Ectodermal cell (in vitro differentiated cells): ENCODE results near the gene NQO2.
"Not testable (repeated sequence)": the region's sequence is repeated elsewhere in the genome, so short reads cannot be mapped to it uniquely, and the experiment has no call there.

Experiments used
- H3K27ac ChIP-seq: 2 replicates; pipeline ENCODE4 v1.7.0; 2013; ENCODE audit warnings: mild to moderate bottlenecking, low read depth, low read length; ENCODE audit not compliant: insufficient read depth, poor library complexity, severe bottlenecking
- H3K27me3 ChIP-seq: 2 replicates; pipeline ENCODE4 v1.7.0; 2013; ENCODE audit warnings: mild to moderate bottlenecking, low read length; ENCODE audit not compliant: insufficient read depth, control insufficient read depth, poor library complexity, severe bottlenecking
- H3K36me3 ChIP-seq: one replicate; pipeline ENCODE4 v1.7.0; 2013; ENCODE audit warnings: low read length; ENCODE audit not compliant: control insufficient read depth, insufficient read depth
- H3K4me1 ChIP-seq: one replicate; pipeline ENCODE4 v1.7.0; 2013; ENCODE audit warnings: low read length; ENCODE audit not compliant: control insufficient read depth, insufficient read depth
- H3K4me3 ChIP-seq: 2 replicates; pipeline ENCODE4 v1.7.0; 2013; ENCODE audit warnings: low read depth, low read length, control low read depth; ENCODE audit not compliant: insufficient read depth
- H3K9me3 ChIP-seq: 2 replicates; pipeline ENCODE4 v1.7.0; 2013; ENCODE audit warnings: mild to moderate bottlenecking, low read length, moderate library complexity; ENCODE audit not compliant: control insufficient read depth
- WGBS, 2 experiments: methylation state at CpG; one replicate each; pipeline ENCODE4 v1.1.7; 2013; ENCODE audit warnings: missing lambda C conversion rate in 2 of 2; 5-methylcytosine and 5-hydroxymethylcytosine counted together

NQO2 gene

DNA sequence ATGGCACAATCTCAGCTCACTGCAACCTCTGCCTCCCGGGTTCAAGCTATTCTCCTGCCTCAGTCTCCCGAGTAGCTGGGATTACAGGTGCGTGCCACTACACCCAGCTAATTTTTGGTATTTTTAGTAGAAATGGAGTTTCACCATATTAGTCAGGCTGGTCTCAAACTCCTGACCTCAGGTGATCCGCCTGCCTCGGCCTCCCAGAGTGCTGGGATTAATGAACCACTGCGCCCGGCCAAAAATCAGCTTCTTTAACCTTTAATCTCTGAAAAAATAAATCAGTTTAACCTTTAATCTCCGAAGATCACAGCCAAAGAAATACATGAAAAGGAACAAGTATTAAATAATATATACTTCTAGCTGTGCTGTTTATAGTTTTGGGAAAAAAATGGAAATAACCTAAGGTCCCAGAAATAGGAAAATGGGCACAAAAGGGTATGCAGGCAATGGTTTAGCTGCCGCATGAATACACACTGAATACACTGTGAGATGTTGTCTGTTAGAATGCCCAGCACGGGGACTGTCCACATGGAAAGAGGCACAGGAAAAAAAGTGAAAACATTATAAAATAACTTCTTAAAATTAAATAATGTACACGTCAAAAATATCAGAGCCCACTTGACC lies 1.6 kb downstream of the NQO2 start:
- no peaks in the 10 kb centered on the region for H3K9me3 ChIP-seq
- peaks cover 8% of the 10 kb centered on the region for H3K4me1 ChIP-seq
- H3K4me3 ChIP-seq, result no peak overlapping the region
- no peaks in the 10 kb centered on the region for H3K36me3 ChIP-seq
- 90 to 93% methylated on average over 9 to 10 of the region's 11 CpGs for WGBS, 2 experiments
- H3K27me3 ChIP-seq, result peaks cover 13% of the 10 kb centered on the region
- H3K27ac ChIP-seq, result no peak overlapping the region

DNA sequence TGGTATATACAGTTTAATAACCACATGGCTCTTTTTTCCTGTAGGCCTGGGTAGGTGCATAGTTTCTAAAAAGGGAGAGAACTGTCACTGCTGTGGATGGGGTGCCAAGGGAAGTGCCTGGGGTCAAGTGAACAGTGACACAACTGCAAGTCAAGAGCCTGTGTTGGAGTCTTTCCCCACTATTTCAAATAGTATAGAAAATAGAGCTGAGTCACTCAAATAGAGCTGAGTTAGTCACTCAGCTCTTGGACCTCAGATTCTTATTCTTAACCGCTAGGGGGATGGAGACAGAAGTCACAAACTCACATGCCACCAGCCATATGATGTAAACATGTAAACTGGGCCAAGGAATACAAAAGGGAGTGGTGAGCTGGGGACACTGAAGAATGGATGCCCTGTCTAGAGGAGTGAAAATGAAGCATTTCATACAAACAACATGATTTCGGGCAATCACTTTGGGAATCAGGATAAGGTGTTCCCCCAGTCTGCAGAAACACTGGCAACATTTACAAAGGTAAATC lies 2.1 kb downstream of the NQO2 start:
- Histone ChIP-seq H3K9me3 (no peaks in the 10 kb centered on the region), H3K27me3 (peaks cover 13% of the 10 kb centered on the region), H3K36me3 (no peaks in the 10 kb centered on the region), H3K4me3 (no peak overlapping the region), H3K27ac (no peak overlapping the region), H3K4me1 (peaks cover 8% of the 10 kb centered on the region)
- WGBS, 2 experiments, result 47 to 69% methylated on average over 2 of the region's 2 CpGs

DNA sequence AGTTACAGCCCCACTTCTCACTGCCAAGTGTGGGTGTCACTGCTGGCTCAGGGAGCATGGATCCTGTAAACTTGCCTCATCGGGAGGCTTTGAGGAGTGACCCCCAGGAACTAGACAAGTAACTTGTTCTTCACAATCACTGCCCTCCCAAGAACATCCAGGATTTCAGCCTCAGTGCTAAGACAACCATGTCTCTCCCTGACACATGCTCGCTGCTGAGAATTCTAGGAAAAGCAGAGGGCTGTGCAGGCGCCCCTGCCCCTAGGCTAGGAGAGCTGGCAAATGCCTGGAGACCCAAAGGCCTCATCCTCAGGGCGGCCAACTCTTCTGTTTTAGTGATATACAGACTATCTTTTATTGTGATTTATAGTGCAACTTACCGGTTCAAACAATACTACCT lies 3.5 kb downstream of the NQO2 start:
- not testable (repeated sequence) for H3K27ac ChIP-seq, H3K4me3 ChIP-seq, H3K9me3 ChIP-seq, H3K36me3 ChIP-seq
- H3K27me3 ChIP-seq, result peaks cover 13% of the 10 kb centered on the region
- WGBS, 2 experiments, result 90 to 100% methylated on average over 1 to 2 of the region's 5 CpGs
- peaks cover 14% of the 10 kb centered on the region for H3K4me1 ChIP-seq

DNA sequence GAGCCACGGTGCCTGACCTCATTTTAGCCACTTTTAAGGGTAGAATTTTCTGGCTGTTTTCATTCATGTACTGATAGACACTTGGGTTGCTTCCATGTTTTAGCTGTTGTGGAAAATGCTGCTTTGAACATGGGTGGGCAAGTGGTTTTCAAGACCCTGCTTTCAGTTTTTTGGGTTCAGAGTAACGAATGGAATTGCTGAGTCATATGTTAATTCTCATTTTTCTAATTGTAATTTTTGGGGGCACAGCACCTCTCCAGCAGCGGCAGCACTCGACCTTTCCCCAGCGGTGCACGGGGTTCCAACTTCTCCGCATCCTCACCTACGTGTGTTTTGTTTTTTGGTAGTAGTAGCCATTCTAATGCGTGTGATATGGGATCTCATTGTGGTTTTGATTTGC lies 5.4 kb downstream of the NQO2 start:
- no peaks in the 10 kb centered on the region for H3K36me3 ChIP-seq
- H3K4me1 ChIP-seq, result peaks cover 6% of the 10 kb centered on the region
- 89 to 94% methylated on average over 9 of the region's 9 CpGs for WGBS, 2 experiments
- no peaks in the 10 kb centered on the region for H3K9me3 ChIP-seq
- no peak overlapping the region for H3K4me3 ChIP-seq
- H3K27me3 ChIP-seq, result peaks cover 4% of the 10 kb centered on the region
- no peak overlapping the region for H3K27ac ChIP-seq

DNA sequence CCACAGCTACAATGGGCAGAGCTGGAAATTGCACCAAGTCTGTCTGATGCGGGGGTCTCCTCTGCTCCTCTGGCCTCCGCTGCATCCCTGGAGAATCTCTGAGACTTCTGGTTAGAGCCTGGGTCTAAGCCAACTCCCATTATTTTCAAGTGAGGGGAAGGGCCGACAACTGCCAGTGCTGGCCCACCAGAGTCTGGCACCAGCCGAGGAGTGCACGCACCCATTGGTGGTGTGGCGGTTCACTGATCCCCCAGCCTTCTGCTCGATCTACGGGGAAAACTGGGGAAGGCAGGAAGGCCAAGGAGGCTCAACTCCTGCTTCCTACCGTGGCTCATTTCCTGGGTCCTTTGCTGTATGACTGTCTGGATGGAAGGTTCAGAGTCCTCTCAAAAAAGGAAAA lies 6.2 kb downstream of the NQO2 start:
- no peak overlapping the region for H3K4me3 ChIP-seq
- no peak overlapping the region for H3K27ac ChIP-seq
- WGBS, 2 experiments, result 93 to 95% methylated on average over 9 of the region's 9 CpGs
- H3K9me3 ChIP-seq, result peaks cover under 1% of the 10 kb centered on the region
- H3K27me3 ChIP-seq, result no peaks in the 10 kb centered on the region
- H3K36me3 ChIP-seq, result peaks cover 7% of the 10 kb centered on the region
- H3K4me1 ChIP-seq, result peaks cover 6% of the 10 kb centered on the region

DNA sequence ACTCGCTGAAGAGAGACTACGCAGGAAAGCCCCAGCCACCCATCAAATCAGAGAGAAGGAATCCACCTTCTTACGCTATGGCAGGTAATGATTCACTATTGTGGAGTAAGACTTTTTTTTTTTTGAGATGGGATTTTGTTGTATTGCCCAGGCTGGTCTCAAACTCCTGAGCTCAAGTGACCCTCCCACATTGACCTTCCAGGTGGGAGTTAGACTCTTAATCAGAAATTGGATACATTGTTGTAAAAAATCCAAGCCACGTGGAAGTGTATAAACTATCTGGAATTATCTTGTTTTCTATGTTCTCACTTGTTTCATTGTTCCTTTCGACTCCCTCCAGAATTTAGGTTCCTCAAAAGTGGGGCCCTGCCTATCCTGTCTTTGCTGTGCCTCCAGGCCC lies 6.8 kb downstream of the NQO2 start:
- WGBS, 2 experiments, result 92 to 96% methylated on average over 4 to 5 of the region's 5 CpGs
- Histone ChIP-seq H3K27ac (no peak overlapping the region), H3K27me3 (no peaks in the 10 kb centered on the region), H3K36me3 (peaks cover 13% of the 10 kb centered on the region), H3K4me1 (peaks cover 6% of the 10 kb centered on the region), H3K4me3 (no peak overlapping the region), H3K9me3 (peaks cover 3% of the 10 kb centered on the region)

DNA sequence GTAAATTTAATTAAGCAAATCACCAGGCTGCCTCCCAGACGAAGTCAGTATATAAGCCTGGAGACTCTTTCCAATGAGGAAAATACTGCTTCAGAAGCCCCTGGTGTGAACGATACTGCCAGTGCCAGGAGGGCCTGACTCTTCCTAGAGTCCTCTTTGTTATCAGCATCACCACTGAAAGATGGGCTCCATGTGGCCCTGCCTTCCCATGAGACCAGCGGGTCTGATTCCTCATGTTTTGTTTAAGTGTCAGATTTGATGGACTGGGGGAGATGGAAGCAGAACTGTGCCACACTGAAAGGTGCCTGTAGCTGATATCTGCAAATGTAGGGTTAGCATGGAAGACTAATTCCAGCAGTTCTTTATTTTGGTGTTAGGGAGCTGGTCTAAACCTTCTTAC lies 7.9 kb downstream of the NQO2 start:
- WGBS, 2 experiments, result 47 to 64% methylated on average over 3 of the region's 3 CpGs
- Histone ChIP-seq H3K9me3 (peaks cover 3% of the 10 kb centered on the region), H3K27ac (peak overlapping the region; percentile 26), H3K4me3 (no peak overlapping the region), H3K36me3 (peaks cover 22% of the 10 kb centered on the region), H3K27me3 (no peaks in the 10 kb centered on the region), H3K4me1 (peaks cover 6% of the 10 kb centered on the region)

DNA sequence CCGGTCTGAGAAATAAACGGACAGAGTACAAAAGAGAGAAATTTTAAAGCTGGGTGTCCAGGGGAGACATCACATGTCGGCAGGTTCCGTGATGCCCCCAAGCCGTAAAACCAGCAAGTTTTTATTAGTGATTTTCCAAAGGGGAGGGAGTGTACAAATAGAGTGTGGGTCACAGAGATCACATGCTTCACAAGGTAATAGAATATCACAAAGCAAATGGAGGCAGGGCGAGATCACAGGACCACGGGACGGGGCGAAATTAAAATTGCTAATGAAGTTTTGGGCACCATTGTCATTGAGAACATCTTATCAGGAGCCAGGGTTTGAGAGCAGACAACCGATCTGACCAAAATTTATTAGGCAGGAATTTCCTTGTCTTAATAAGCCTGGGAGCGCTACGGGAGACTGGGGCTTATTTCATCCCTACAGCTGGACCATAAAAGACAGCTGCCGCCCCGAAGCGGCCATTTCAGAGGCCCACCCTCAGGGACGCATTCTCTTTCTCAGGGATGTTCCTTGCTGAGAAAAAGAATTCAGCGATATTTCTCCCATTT lies 9.1 kb downstream of the NQO2 start:
- H3K27ac ChIP-seq, H3K9me3 ChIP-seq, H3K27me3 ChIP-seq, H3K4me3 ChIP-seq, H3K4me1 ChIP-seq: not testable (repeated sequence)
- 57 to 63% methylated on average over 17 of the region's 17 CpGs for WGBS, 2 experiments
- peaks cover 24% of the 10 kb centered on the region for H3K36me3 ChIP-seq

DNA sequence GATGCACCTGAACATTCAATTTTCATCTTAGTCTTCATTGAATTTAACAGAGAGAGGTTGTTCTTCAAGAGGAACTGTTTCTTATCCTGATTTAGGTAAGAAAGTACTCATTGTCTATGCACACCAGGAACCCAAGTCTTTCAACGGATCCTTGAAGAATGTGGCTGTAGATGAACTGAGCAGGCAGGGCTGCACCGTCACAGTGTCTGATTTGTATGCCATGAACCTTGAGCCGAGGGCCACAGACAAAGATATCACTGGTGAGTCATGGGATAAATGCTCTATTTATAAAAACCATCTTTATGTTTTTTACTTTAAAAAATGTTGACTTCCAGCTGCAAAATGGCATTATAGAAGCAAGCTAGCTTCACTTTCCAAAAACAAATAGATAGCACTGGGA lies 10.2 kb downstream of the NQO2 start:
- H3K27ac ChIP-seq, result no peak overlapping the region
- peaks cover 24% of the 10 kb centered on the region for H3K36me3 ChIP-seq
- WGBS, 2 experiments, result 57 to 76% methylated on average over 3 of the region's 3 CpGs

DNA sequence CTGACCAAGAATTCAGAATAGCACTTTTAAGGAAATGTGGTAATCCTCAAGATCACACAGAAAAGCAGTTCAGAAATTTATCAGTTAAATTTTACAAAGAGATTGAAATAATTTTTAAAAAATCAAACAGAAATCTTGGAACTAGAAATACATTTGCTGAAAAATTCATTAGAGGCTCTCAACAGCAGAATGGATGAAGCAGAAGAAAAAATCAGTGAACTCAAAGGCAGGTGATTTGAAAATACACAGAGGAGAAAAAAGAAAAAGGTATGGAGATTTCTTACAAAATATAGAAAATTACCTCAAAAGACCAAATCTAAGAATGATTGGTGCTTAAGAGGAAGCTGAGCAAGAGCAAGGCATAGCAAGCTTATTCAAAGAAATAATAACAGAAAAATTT lies 11.5 kb downstream of the NQO2 start:
- Histone ChIP-seq H3K9me3 (peaks cover 3% of the 10 kb centered on the region), H3K27me3 (no peaks in the 10 kb centered on the region), H3K4me1 (peaks cover 6% of the 10 kb centered on the region), H3K36me3 (peaks cover 29% of the 10 kb centered on the region), H3K27ac (no peak overlapping the region), H3K4me3 (no peak overlapping the region)

More for the DNA sequence above, 10.2 kb downstream of the NQO2 start:
- H3K4me1 ChIP-seq, result peaks cover 6% of the 10 kb centered on the region
- no peaks in the 10 kb centered on the region for H3K27me3 ChIP-seq
- peaks cover 3% of the 10 kb centered on the region for H3K9me3 ChIP-seq
- no peak overlapping the region for H3K4me3 ChIP-seq
